COR-L47 (cell line): ENCODE data around the gene TRIP10.
A peak's percentile ranks its signal among the peaks of the same experiment; 100 is the strongest.

Experiments used
- DNase-seq: peaks from one replicate; lab custom pipeline; 2025; lab: John Stamatoyannopoulos, UW

The TRIP10 gene

GRCh38 chr19:6725513-6726231 lies 13.8 kb upstream of the TRIP10 start:
- no peak for DNase-seq

- no peak for DNase-seq
Observed at GRCh38 chr19:6728346-6728745, 11.1 kb upstream of the TRIP10 start.

- no peak for DNase-seq
Observed at GRCh38 chr19:6729573-6730152, 9.8 kb upstream of the TRIP10 start.

GRCh38 chr19:6730153-6730804 lies 9.2 kb upstream of the TRIP10 start:
- no peak for DNase-seq

GRCh38 chr19:6730941-6731670 lies 8.4 kb upstream of the TRIP10 start:
- no peak for DNase-seq

- DNase-seq: no peak
Observed at GRCh38 chr19:6731822-6732221, 7.7 kb upstream of the TRIP10 start.

GRCh38 chr19:6732803-6733337 lies 6.6 kb upstream of the TRIP10 start:
- no peak for DNase-seq

- no peak for DNase-seq
Observed at GRCh38 chr19:6733338-6734095, 6.0 kb upstream of the TRIP10 start.

- no peak for DNase-seq
Observed at GRCh38 chr19:6734096-6734696, 5.3 kb upstream of the TRIP10 start.

- DNase-seq: no peak
Observed at GRCh38 chr19:6735181-6735911, 4.1 kb upstream of the TRIP10 start.

- no peak for DNase-seq
Observed at GRCh38 chr19:6736169-6736916, 3.1 kb upstream of the TRIP10 start.

GRCh38 chr19:6736917-6737283 lies 2.6 kb upstream of the TRIP10 start:
- DNase-seq: no peak

GRCh38 chr19:6737284-6737872 lies 2.1 kb upstream of the TRIP10 start, which contains the start of gene GPR108:
Gene GPR108 (minus strand): TSS chr19:6737580. CDS start chr19:6737576, 4 bp downstream.
- no peak for DNase-seq

- peak; percentile 20 for DNase-seq
Observed at GRCh38 chr19:6737873-6738786, 1.4 kb upstream of the TRIP10 start.

- no peak for DNase-seq
Observed at GRCh38 chr19:6738787-6739389, 592 bp upstream of the TRIP10 start.

GRCh38 chr19:6739883-6740588 lies 556 bp downstream of the TRIP10 start:
- DNase-seq: no peak
